Type B pancreatic cell (in vitro differentiated cells): Measurements from ENCODE around the gene P4HTM. TPM values are rescaled to one million over a fixed set of nuclear protein-coding genes. Genes with fewer than 3 reads are reported as not detected.

ENCODE experiments used
- DNase-seq: peaks from one replicate; pipeline ENCODE4 v3.0.0; 2021; ENCODE audit warnings: mixed read lengths; ENCODE audit not compliant: unreplicated experiment; ENCODE audit errors: extremely low spot score
- H3K27ac Mint-ChIP-seq: 2 replicates; pipeline ENCODE4 v1.8.0; 2021; ENCODE audit warnings: mild to moderate bottlenecking, mixed read lengths
- H3K27me3 Mint-ChIP-seq: 2 replicates; pipeline ENCODE4 v1.8.0; 2021; ENCODE audit warnings: mixed read lengths
- H3K36me3 Mint-ChIP-seq: 2 replicates; pipeline ENCODE4 v1.8.0; 2021; ENCODE audit warnings: mixed read lengths
- H3K4me1 Mint-ChIP-seq: one replicate; pipeline ENCODE4 v1.8.0; 2021; ENCODE audit warnings: mixed read lengths; ENCODE audit not compliant: unreplicated experiment
- H3K4me3 Mint-ChIP-seq: 2 replicates; pipeline ENCODE4 v1.8.0; 2021; ENCODE audit warnings: mild to moderate bottlenecking, mixed read lengths
- H3K9me3 Mint-ChIP-seq: 2 replicates; pipeline ENCODE4 v1.8.0; 2021; ENCODE audit warnings: mixed read lengths
- total RNA-seq: library from RNA; stranded (reverse); gene quantifications from 2 replicates; pipeline ENCODE4 v1.2.1, GENCODE V29; 2021; ENCODE audit warnings: low replicate concordance
- TF ChIP-seq, protein P1 (sequence below): fragments of 200-600 bp; sonication (generic); conservative IDR thresholded peaks from 2 replicates; pipeline ENCODE4 v1.5.0; 2021; ENCODE audit warnings: antibody characterized with exemption, mild to moderate bottlenecking

The P4HTM gene
- total RNA-seq, 1 donor from 2014 or later = 54.8 TPM

DNA sequence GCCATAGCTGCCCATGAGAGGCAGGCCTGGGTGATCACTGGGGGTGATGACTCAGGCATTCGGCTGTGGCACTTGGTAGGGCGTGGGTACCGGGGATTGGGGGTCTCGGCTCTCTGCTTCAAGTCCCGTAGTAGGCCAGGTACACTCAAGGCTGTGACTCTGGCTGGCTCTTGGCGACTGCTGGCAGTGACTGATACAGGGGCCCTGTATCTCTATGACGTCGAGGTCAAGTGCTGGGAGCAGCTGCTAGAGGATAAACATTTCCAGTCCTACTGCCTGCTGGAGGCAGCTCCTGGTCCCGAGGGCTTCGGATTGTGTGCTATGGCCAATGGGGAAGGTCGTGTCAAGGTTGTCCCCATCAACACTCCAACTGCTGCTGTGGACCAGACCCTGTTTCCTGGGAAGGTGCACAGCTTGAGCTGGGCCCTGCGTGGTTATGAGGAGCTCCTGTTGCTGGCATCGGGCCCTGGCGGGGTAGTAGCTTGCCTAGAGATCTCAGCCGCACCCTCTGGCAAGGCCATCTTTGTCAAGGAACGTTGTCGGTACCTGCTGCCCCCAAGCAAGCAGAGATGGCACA is 22.5 kb downstream of the P4HTM start:
- TF ChIP-seq, protein P1, sequence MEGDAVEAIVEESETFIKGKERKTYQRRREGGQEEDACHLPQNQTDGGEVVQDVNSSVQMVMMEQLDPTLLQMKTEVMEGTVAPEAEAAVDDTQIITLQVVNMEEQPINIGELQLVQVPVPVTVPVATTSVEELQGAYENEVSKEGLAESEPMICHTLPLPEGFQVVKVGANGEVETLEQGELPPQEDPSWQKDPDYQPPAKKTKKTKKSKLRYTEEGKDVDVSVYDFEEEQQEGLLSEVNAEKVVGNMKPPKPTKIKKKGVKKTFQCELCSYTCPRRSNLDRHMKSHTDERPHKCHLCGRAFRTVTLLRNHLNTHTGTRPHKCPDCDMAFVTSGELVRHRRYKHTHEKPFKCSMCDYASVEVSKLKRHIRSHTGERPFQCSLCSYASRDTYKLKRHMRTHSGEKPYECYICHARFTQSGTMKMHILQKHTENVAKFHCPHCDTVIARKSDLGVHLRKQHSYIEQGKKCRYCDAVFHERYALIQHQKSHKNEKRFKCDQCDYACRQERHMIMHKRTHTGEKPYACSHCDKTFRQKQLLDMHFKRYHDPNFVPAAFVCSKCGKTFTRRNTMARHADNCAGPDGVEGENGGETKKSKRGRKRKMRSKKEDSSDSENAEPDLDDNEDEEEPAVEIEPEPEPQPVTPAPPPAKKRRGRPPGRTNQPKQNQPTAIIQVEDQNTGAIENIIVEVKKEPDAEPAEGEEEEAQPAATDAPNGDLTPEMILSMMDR = no peak
- no peak overlapping the region for H3K4me3 Mint-ChIP-seq
- no peak for DNase-seq
- H3K27ac Mint-ChIP-seq = peak overlapping the region; percentile 46
- H3K9me3 Mint-ChIP-seq = no peaks in the 10 kb centered on the region
- peaks cover 12% of the 10 kb centered on the region for H3K36me3 Mint-ChIP-seq
- peaks cover 13% of the 10 kb centered on the region for H3K4me1 Mint-ChIP-seq
- H3K27me3 Mint-ChIP-seq = no peaks in the 10 kb centered on the region

DNA sequence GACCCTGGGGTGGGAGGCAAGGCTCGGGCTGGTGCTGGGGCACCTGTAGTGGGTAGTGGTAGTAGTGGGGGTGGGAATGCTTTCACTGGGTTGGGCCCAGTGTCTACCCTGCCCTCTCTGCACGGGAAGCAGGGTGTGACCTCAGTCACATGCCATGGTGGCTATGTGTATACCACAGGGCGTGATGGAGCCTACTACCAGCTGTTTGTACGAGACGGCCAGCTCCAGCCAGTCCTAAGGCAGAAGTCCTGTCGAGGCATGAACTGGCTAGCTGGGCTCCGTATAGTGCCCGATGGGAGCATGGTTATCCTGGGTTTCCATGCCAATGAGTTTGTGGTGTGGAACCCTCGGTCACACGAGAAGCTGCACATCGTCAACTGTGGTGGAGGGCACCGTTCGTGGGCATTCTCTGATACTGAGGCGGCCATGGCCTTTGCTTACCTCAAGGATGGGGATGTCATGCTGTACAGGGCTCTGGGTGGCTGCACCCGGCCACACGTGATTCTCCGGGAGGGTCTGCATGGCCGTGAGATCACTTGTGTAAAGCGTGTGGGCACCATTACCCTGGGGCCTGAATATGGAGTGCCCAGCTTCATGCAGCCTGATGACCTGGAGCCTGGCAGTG is 23.2 kb downstream of the P4HTM start:
- H3K36me3 Mint-ChIP-seq = peaks cover 9% of the 10 kb centered on the region
- H3K27ac Mint-ChIP-seq = no peak overlapping the region

GRCh38 chr3:49013738-49014660 is 24.0 kb downstream of the P4HTM start:
- peaks cover 8% of the 10 kb centered on the region for H3K4me1 Mint-ChIP-seq
- peaks cover 6% of the 10 kb centered on the region for H3K36me3 Mint-ChIP-seq
- TF ChIP-seq, protein P1 = peak; percentile 74
- peak overlapping the region; percentile 53 for H3K27ac Mint-ChIP-seq
- H3K9me3 Mint-ChIP-seq = no peaks in the 10 kb centered on the region
- H3K27me3 Mint-ChIP-seq = no peaks in the 10 kb centered on the region
- no peak for DNase-seq
- H3K4me3 Mint-ChIP-seq = no peak overlapping the region

More for the DNA sequence above, 23.2 kb downstream of the P4HTM start:
- Mint-ChIP-seq H3K9me3 (no peaks in the 10 kb centered on the region), H3K4me3 (no peak overlapping the region), H3K27me3 (no peaks in the 10 kb centered on the region), H3K4me1 (peaks cover 8% of the 10 kb centered on the region)
- no peak for DNase-seq
- TF ChIP-seq, protein P1 = no peak

DNA sequence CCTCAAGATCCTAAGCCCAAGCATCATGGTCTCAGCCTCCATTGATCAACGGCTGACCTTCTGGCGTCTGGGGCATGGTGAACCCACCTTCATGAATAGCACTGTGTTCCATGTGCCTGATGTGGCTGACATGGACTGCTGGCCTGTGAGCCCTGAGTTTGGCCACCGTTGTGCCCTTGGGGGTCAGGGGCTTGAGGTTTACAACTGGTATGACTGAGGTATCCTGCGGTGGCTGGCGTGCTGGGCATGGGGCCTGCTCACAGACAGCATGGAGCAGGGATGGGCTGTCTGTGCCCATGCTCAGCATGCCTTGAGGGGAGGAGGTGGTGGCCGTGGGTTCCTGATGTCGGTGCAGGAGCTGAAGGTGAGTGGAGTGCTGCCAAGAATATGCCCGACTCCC is 25.0 kb downstream of the P4HTM start:
- peak overlapping the region; percentile 52 for H3K4me3 Mint-ChIP-seq
- TF ChIP-seq, protein P1 = no peak
- peak overlapping the region; percentile 62 for H3K27ac Mint-ChIP-seq
- no peaks in the 10 kb centered on the region for H3K9me3 Mint-ChIP-seq
- peaks cover 4% of the 10 kb centered on the region for H3K4me1 Mint-ChIP-seq
- no peak for DNase-seq
- H3K36me3 Mint-ChIP-seq = peaks cover 6% of the 10 kb centered on the region
- no peaks in the 10 kb centered on the region for H3K27me3 Mint-ChIP-seq

DNA sequence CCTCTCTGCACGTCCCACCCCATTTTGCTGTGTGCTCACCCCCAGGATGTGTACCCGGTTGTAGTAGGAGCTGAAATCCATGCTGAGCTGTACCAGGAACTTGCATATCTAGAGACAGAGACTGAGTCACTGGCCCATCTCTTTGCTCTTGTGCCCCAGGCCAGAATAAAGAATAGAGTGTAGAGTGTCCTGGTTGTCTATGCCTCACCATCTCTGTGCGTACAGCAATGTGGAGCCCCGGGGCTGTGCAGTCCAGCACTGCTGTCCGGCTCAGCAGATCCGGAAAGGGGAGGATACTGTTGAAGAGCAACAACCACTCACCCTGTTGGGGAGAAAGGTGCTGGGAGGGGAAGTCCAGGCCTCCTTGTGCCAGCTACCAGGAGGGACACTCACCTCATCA is 25.7 kb downstream of the P4HTM start:
- H3K4me1 Mint-ChIP-seq = peaks cover 4% of the 10 kb centered on the region
- TF ChIP-seq, protein P1 = no peak
- H3K9me3 Mint-ChIP-seq = no peaks in the 10 kb centered on the region
- H3K27ac Mint-ChIP-seq = peak overlapping the region; percentile 62
- peaks cover 6% of the 10 kb centered on the region for H3K36me3 Mint-ChIP-seq
- DNase-seq = no peak
- H3K27me3 Mint-ChIP-seq = no peaks in the 10 kb centered on the region
- peak overlapping the region; percentile 68 for H3K4me3 Mint-ChIP-seq
